ENCODE results near the gene ANKRD36C.
"Not testable (repeated sequence)": the region's sequence is repeated elsewhere in the genome, so short reads cannot be mapped to it uniquely, and the experiment has no call there.

ANKRD36C gene

GRCh38 chr2:95793970-95794369, 197.7 kb downstream of the ANKRD36C start:
- H3K9me3 ChIP-seq (ENCODE audit: insufficient read depth, low read length); DNase-seq (ENCODE audit: low read depth, low spot score); H3K4me3 ChIP-seq (ENCODE audit: insufficient read length, low read depth); H3K9ac ChIP-seq (ENCODE audit: insufficient read length, low read depth); H3K4me1 ChIP-seq (ENCODE audit: insufficient read depth, insufficient read length); H3K36me3 ChIP-seq (ENCODE audit: insufficient read depth, insufficient read length, low read length); H3K27me3 ChIP-seq (ENCODE audit: insufficient read depth, insufficient read length): not testable (repeated sequence)

- not testable (repeated sequence) for H3K4me1 ChIP-seq (ENCODE audit: insufficient read depth, insufficient read length); H3K9ac ChIP-seq (ENCODE audit: insufficient read length, low read depth); H3K4me3 ChIP-seq (ENCODE audit: insufficient read length, low read depth); DNase-seq (ENCODE audit: low read depth, low spot score); H3K36me3 ChIP-seq (ENCODE audit: insufficient read depth, insufficient read length, low read length); H3K9me3 ChIP-seq (ENCODE audit: insufficient read depth, low read length); H3K27me3 ChIP-seq (ENCODE audit: insufficient read depth, insufficient read length)
Measured at GRCh38 chr2:95790180-95790579, 201.4 kb downstream of the ANKRD36C start.

GRCh38 chr2:95789385-95789784, 202.2 kb downstream of the ANKRD36C start:
- not testable (repeated sequence) for H3K9ac ChIP-seq (ENCODE audit: insufficient read length, low read depth); DNase-seq (ENCODE audit: low read depth, low spot score); H3K9me3 ChIP-seq (ENCODE audit: insufficient read depth, low read length); H3K4me3 ChIP-seq (ENCODE audit: insufficient read length, low read depth); H3K27me3 ChIP-seq (ENCODE audit: insufficient read depth, insufficient read length); H3K36me3 ChIP-seq (ENCODE audit: insufficient read depth, insufficient read length, low read length); H3K4me1 ChIP-seq (ENCODE audit: insufficient read depth, insufficient read length)

GRCh38 chr2:95788642-95789041, 203.0 kb downstream of the ANKRD36C start:
- H3K4me1 ChIP-seq (ENCODE audit: insufficient read depth, insufficient read length); H3K9ac ChIP-seq (ENCODE audit: insufficient read length, low read depth); H3K9me3 ChIP-seq (ENCODE audit: insufficient read depth, low read length); DNase-seq (ENCODE audit: low read depth, low spot score); H3K36me3 ChIP-seq (ENCODE audit: insufficient read depth, insufficient read length, low read length); H3K4me3 ChIP-seq (ENCODE audit: insufficient read length, low read depth); H3K27me3 ChIP-seq (ENCODE audit: insufficient read depth, insufficient read length): not testable (repeated sequence)
